Measurements from ENCODE around the gene RARS1.

RARS1 gene

GRCh38 chr5:168479166-168479565 is 7.1 kb upstream of the RARS1 start:
- no peaks in the 10 kb centered on the region for H3K79me2 ChIP-seq (ENCODE audit: control insufficient read depth, insufficient read depth, low read length, unreplicated experiment)
- no peaks in the 10 kb centered on the region for H3K4me1 ChIP-seq (ENCODE audit: control insufficient read depth, insufficient read depth, low read length, unreplicated experiment)
- H3K27me3 ChIP-seq (ENCODE audit: insufficient read depth, low read length) = no peaks in the 10 kb centered on the region
- H3K4me3 ChIP-seq (ENCODE audit: low read depth, low read length) = no peak overlapping the region
- H3K36me3 ChIP-seq (ENCODE audit: insufficient read depth, low read length) = no peaks in the 10 kb centered on the region
- no peak overlapping the region for H3K27ac ChIP-seq (ENCODE audit: low read depth, low read length)
- H2AFZ ChIP-seq (ENCODE audit: low read length, unreplicated experiment) = no peak overlapping the region

GRCh38 chr5:168480601-168481000 is 5.7 kb upstream of the RARS1 start:
- no peaks in the 10 kb centered on the region for H3K4me1 ChIP-seq (ENCODE audit: control insufficient read depth, insufficient read depth, low read length, unreplicated experiment)
- no peak overlapping the region for H2AFZ ChIP-seq (ENCODE audit: low read length, unreplicated experiment)
- no peaks in the 10 kb centered on the region for H3K36me3 ChIP-seq (ENCODE audit: insufficient read depth, low read length)
- no peaks in the 10 kb centered on the region for H3K79me2 ChIP-seq (ENCODE audit: control insufficient read depth, insufficient read depth, low read length, unreplicated experiment)
- no peak overlapping the region for H3K27ac ChIP-seq (ENCODE audit: low read depth, low read length)
- H3K27me3 ChIP-seq (ENCODE audit: insufficient read depth, low read length) = no peaks in the 10 kb centered on the region
- H3K4me3 ChIP-seq (ENCODE audit: low read depth, low read length) = no peak overlapping the region

GRCh38 chr5:168481330-168481788 is 4.9 kb upstream of the RARS1 start:
- no peak overlapping the region for H3K27ac ChIP-seq (ENCODE audit: low read depth, low read length)
- H3K36me3 ChIP-seq (ENCODE audit: insufficient read depth, low read length) = no peaks in the 10 kb centered on the region
- no peak overlapping the region for H2AFZ ChIP-seq (ENCODE audit: low read length, unreplicated experiment)
- H3K4me3 ChIP-seq (ENCODE audit: low read depth, low read length) = no peak overlapping the region
- no peaks in the 10 kb centered on the region for H3K27me3 ChIP-seq (ENCODE audit: insufficient read depth, low read length)
- H3K79me2 ChIP-seq (ENCODE audit: control insufficient read depth, insufficient read depth, low read length, unreplicated experiment) = peaks cover under 1% of the 10 kb centered on the region
- H3K4me1 ChIP-seq (ENCODE audit: control insufficient read depth, insufficient read depth, low read length, unreplicated experiment) = peaks cover 4% of the 10 kb centered on the region

- no peaks in the 10 kb centered on the region for H3K36me3 ChIP-seq (ENCODE audit: insufficient read depth, low read length)
- no peak overlapping the region for H2AFZ ChIP-seq (ENCODE audit: low read length, unreplicated experiment)
- H3K4me3 ChIP-seq (ENCODE audit: low read depth, low read length) = no peak overlapping the region
- peaks cover 11% of the 10 kb centered on the region for H3K79me2 ChIP-seq (ENCODE audit: control insufficient read depth, insufficient read depth, low read length, unreplicated experiment)
- H3K27ac ChIP-seq (ENCODE audit: low read depth, low read length) = no peak overlapping the region
- no peaks in the 10 kb centered on the region for H3K27me3 ChIP-seq (ENCODE audit: insufficient read depth, low read length)
- H3K4me1 ChIP-seq (ENCODE audit: control insufficient read depth, insufficient read depth, low read length, unreplicated experiment) = peaks cover 5% of the 10 kb centered on the region
These were observed 3.9 kb upstream of the RARS1 start for GRCh38 chr5:168482361-168482760.

GRCh38 chr5:168489059-168489458 is 2.8 kb downstream of the RARS1 start:
- Histone ChIP-seq H3K4me3 (ENCODE audit: low read depth, low read length) (no peak overlapping the region), H3K36me3 (ENCODE audit: insufficient read depth, low read length) (peaks cover 40% of the 10 kb centered on the region), H3K27ac (ENCODE audit: low read depth, low read length) (no peak overlapping the region), H3K27me3 (ENCODE audit: insufficient read depth, low read length) (no peaks in the 10 kb centered on the region), H3K79me2 (ENCODE audit: control insufficient read depth, insufficient read depth, low read length, unreplicated experiment) (peaks cover 51% of the 10 kb centered on the region), H3K4me1 (ENCODE audit: control insufficient read depth, insufficient read depth, low read length, unreplicated experiment) (peaks cover 14% of the 10 kb centered on the region), H2AFZ (ENCODE audit: low read length, unreplicated experiment) (no peak overlapping the region)

GRCh38 chr5:168494057-168494555 is 7.8 kb downstream of the RARS1 start:
- H3K4me3 ChIP-seq (ENCODE audit: low read depth, low read length) = no peak overlapping the region
- no peak overlapping the region for H2AFZ ChIP-seq (ENCODE audit: low read length, unreplicated experiment)
- H3K79me2 ChIP-seq (ENCODE audit: control insufficient read depth, insufficient read depth, low read length, unreplicated experiment) = peaks cover 25% of the 10 kb centered on the region
- no peaks in the 10 kb centered on the region for H3K27me3 ChIP-seq (ENCODE audit: insufficient read depth, low read length)
- peaks cover 44% of the 10 kb centered on the region for H3K36me3 ChIP-seq (ENCODE audit: insufficient read depth, low read length)
- no peaks in the 10 kb centered on the region for H3K4me1 ChIP-seq (ENCODE audit: control insufficient read depth, insufficient read depth, low read length, unreplicated experiment)
- H3K27ac ChIP-seq (ENCODE audit: low read depth, low read length) = no peak overlapping the region

GRCh38 chr5:168502563-168503237 is 16.4 kb downstream of the RARS1 start:
- Histone ChIP-seq H2AFZ (ENCODE audit: low read length, unreplicated experiment) (no peak overlapping the region), H3K27me3 (ENCODE audit: insufficient read depth, low read length) (no peaks in the 10 kb centered on the region), H3K36me3 (ENCODE audit: insufficient read depth, low read length) (peaks cover 42% of the 10 kb centered on the region)

GRCh38 chr5:168513861-168514428 is 27.7 kb downstream of the RARS1 start:
- H2AFZ ChIP-seq (ENCODE audit: low read length, unreplicated experiment) = no peak overlapping the region
- H3K27ac ChIP-seq (ENCODE audit: low read depth, low read length) = no peak overlapping the region
- H3K27me3 ChIP-seq (ENCODE audit: insufficient read depth, low read length) = no peaks in the 10 kb centered on the region
- H3K4me3 ChIP-seq (ENCODE audit: low read depth, low read length) = no peak overlapping the region
- H3K36me3 ChIP-seq (ENCODE audit: insufficient read depth, low read length) = peaks cover 68% of the 10 kb centered on the region
- H3K4me1 ChIP-seq (ENCODE audit: control insufficient read depth, insufficient read depth, low read length, unreplicated experiment) = no peaks in the 10 kb centered on the region
- H3K79me2 ChIP-seq (ENCODE audit: control insufficient read depth, insufficient read depth, low read length, unreplicated experiment) = no peaks in the 10 kb centered on the region

More at GRCh38 chr5:168502563-168503237, 16.4 kb downstream of the RARS1 start:
- Histone ChIP-seq H3K4me3 (ENCODE audit: low read depth, low read length) (no peak overlapping the region), H3K79me2 (ENCODE audit: control insufficient read depth, insufficient read depth, low read length, unreplicated experiment) (no peaks in the 10 kb centered on the region), H3K27ac (ENCODE audit: low read depth, low read length) (no peak overlapping the region), H3K4me1 (ENCODE audit: control insufficient read depth, insufficient read depth, low read length, unreplicated experiment) (no peaks in the 10 kb centered on the region)

- H3K4me3 ChIP-seq (ENCODE audit: low read depth, low read length) = no peak overlapping the region
- H3K27ac ChIP-seq (ENCODE audit: low read depth, low read length) = no peak overlapping the region
- H3K79me2 ChIP-seq (ENCODE audit: control insufficient read depth, insufficient read depth, low read length, unreplicated experiment) = no peaks in the 10 kb centered on the region
- H3K36me3 ChIP-seq (ENCODE audit: insufficient read depth, low read length) = no peaks in the 10 kb centered on the region
- peaks cover 24% of the 10 kb centered on the region for H3K27me3 ChIP-seq (ENCODE audit: insufficient read depth, low read length)
- H2AFZ ChIP-seq (ENCODE audit: low read length, unreplicated experiment) = no peak overlapping the region
- no peaks in the 10 kb centered on the region for H3K4me1 ChIP-seq (ENCODE audit: control insufficient read depth, insufficient read depth, low read length, unreplicated experiment)
These were observed 39.6 kb downstream of the RARS1 start for GRCh38 chr5:168525856-168526255.

GRCh38 chr5:168527756-168528295 is 41.6 kb downstream of the RARS1 start:
- H3K27ac ChIP-seq (ENCODE audit: low read depth, low read length) = no peak overlapping the region
- no peaks in the 10 kb centered on the region for H3K79me2 ChIP-seq (ENCODE audit: control insufficient read depth, insufficient read depth, low read length, unreplicated experiment)
- H3K4me1 ChIP-seq (ENCODE audit: control insufficient read depth, insufficient read depth, low read length, unreplicated experiment) = no peaks in the 10 kb centered on the region
- H3K27me3 ChIP-seq (ENCODE audit: insufficient read depth, low read length) = peaks cover 39% of the 10 kb centered on the region
- no peaks in the 10 kb centered on the region for H3K36me3 ChIP-seq (ENCODE audit: insufficient read depth, low read length)
- no peak overlapping the region for H3K4me3 ChIP-seq (ENCODE audit: low read depth, low read length)
- H2AFZ ChIP-seq (ENCODE audit: low read length, unreplicated experiment) = no peak overlapping the region

Data from ACC112 (cell line).